Measurements from ENCODE around the gene MOCS2.

The MOCS2 gene

GRCh38 chr5:53069626-53070025 is 39.9 kb downstream of the MOCS2 start:
- Histone ChIP-seq H3K9ac (ENCODE audit: low read length) (no peak overlapping the region), H3K27me3 (ENCODE audit: control insufficient read depth, insufficient read depth, low read length) (no peaks in the 10 kb centered on the region), H3K36me3 (ENCODE audit: control insufficient read depth, low read depth, low read length) (no peaks in the 10 kb centered on the region), H3K4me3 (ENCODE audit: low read length) (no peak overlapping the region), H3K27ac (ENCODE audit: low read length) (no peak overlapping the region), H3K4me1 (ENCODE audit: control insufficient read depth, low read depth, low read length) (no peaks in the 10 kb centered on the region), H3K9me3 (ENCODE audit: control insufficient read depth, low read depth, low read length) (no peaks in the 10 kb centered on the region)

- H3K36me3 ChIP-seq (ENCODE audit: control insufficient read depth, low read depth, low read length), result no peaks in the 10 kb centered on the region
- no peak overlapping the region for H3K9ac ChIP-seq (ENCODE audit: low read length)
- no peaks in the 10 kb centered on the region for H3K9me3 ChIP-seq (ENCODE audit: control insufficient read depth, low read depth, low read length)
- H3K4me3 ChIP-seq (ENCODE audit: low read length), result no peak overlapping the region
- no peak overlapping the region for H3K27ac ChIP-seq (ENCODE audit: low read length)
- H3K4me1 ChIP-seq (ENCODE audit: control insufficient read depth, low read depth, low read length), result no peaks in the 10 kb centered on the region
- no peaks in the 10 kb centered on the region for H3K27me3 ChIP-seq (ENCODE audit: control insufficient read depth, insufficient read depth, low read length)
These were observed 41.2 kb downstream of the MOCS2 start for GRCh38 chr5:53068291-53068836.

GRCh38 chr5:53067641-53068040 is 41.9 kb downstream of the MOCS2 start:
- Histone ChIP-seq H3K4me3 (ENCODE audit: low read length) (no peak overlapping the region), H3K4me1 (ENCODE audit: control insufficient read depth, low read depth, low read length) (no peaks in the 10 kb centered on the region), H3K27me3 (ENCODE audit: control insufficient read depth, insufficient read depth, low read length) (no peaks in the 10 kb centered on the region), H3K9me3 (ENCODE audit: control insufficient read depth, low read depth, low read length) (no peaks in the 10 kb centered on the region), H3K27ac (ENCODE audit: low read length) (no peak overlapping the region), H3K9ac (ENCODE audit: low read length) (no peak overlapping the region), H3K36me3 (ENCODE audit: control insufficient read depth, low read depth, low read length) (peaks cover 4% of the 10 kb centered on the region)

- Histone ChIP-seq H3K4me1 (ENCODE audit: control insufficient read depth, low read depth, low read length) (no peaks in the 10 kb centered on the region), H3K27me3 (ENCODE audit: control insufficient read depth, insufficient read depth, low read length) (no peaks in the 10 kb centered on the region), H3K36me3 (ENCODE audit: control insufficient read depth, low read depth, low read length) (peaks cover 4% of the 10 kb centered on the region), H3K27ac (ENCODE audit: low read length) (no peak overlapping the region), H3K9ac (ENCODE audit: low read length) (no peak overlapping the region), H3K9me3 (ENCODE audit: control insufficient read depth, low read depth, low read length) (no peaks in the 10 kb centered on the region), H3K4me3 (ENCODE audit: low read length) (no peak overlapping the region)
These were observed 43.5 kb downstream of the MOCS2 start for GRCh38 chr5:53066088-53066487.

GRCh38 chr5:53063791-53064190 is 45.8 kb downstream of the MOCS2 start:
- Histone ChIP-seq H3K9me3 (ENCODE audit: control insufficient read depth, low read depth, low read length) (no peaks in the 10 kb centered on the region), H3K36me3 (ENCODE audit: control insufficient read depth, low read depth, low read length) (peaks cover 4% of the 10 kb centered on the region), H3K4me1 (ENCODE audit: control insufficient read depth, low read depth, low read length) (no peaks in the 10 kb centered on the region), H3K27me3 (ENCODE audit: control insufficient read depth, insufficient read depth, low read length) (no peaks in the 10 kb centered on the region), H3K9ac (ENCODE audit: low read length) (no peak overlapping the region), H3K4me3 (ENCODE audit: low read length) (no peak overlapping the region), H3K27ac (ENCODE audit: low read length) (no peak overlapping the region)

GRCh38 chr5:53063176-53063575 is 46.4 kb downstream of the MOCS2 start:
- Histone ChIP-seq H3K4me1 (ENCODE audit: control insufficient read depth, low read depth, low read length) (no peaks in the 10 kb centered on the region), H3K4me3 (ENCODE audit: low read length) (no peak overlapping the region), H3K9me3 (ENCODE audit: control insufficient read depth, low read depth, low read length) (no peaks in the 10 kb centered on the region), H3K9ac (ENCODE audit: low read length) (no peak overlapping the region), H3K27me3 (ENCODE audit: control insufficient read depth, insufficient read depth, low read length) (no peaks in the 10 kb centered on the region), H3K27ac (ENCODE audit: low read length) (no peak overlapping the region), H3K36me3 (ENCODE audit: control insufficient read depth, low read depth, low read length) (peaks cover 4% of the 10 kb centered on the region)

- no peaks in the 10 kb centered on the region for H3K4me1 ChIP-seq (ENCODE audit: control insufficient read depth, low read depth, low read length)
- H3K27me3 ChIP-seq (ENCODE audit: control insufficient read depth, insufficient read depth, low read length), result no peaks in the 10 kb centered on the region
- H3K9ac ChIP-seq (ENCODE audit: low read length), result no peak overlapping the region
- no peak overlapping the region for H3K4me3 ChIP-seq (ENCODE audit: low read length)
- no peak overlapping the region for H3K27ac ChIP-seq (ENCODE audit: low read length)
- no peaks in the 10 kb centered on the region for H3K9me3 ChIP-seq (ENCODE audit: control insufficient read depth, low read depth, low read length)
- peaks cover 4% of the 10 kb centered on the region for H3K36me3 ChIP-seq (ENCODE audit: control insufficient read depth, low read depth, low read length)
These were observed 50.3 kb downstream of the MOCS2 start for GRCh38 chr5:53059281-53059680.

GRCh38 chr5:53055365-53055764 is 54.2 kb downstream of the MOCS2 start:
- Histone ChIP-seq H3K27me3 (ENCODE audit: control insufficient read depth, insufficient read depth, low read length) (no peaks in the 10 kb centered on the region), H3K27ac (ENCODE audit: low read length) (no peak overlapping the region), H3K4me1 (ENCODE audit: control insufficient read depth, low read depth, low read length) (no peaks in the 10 kb centered on the region), H3K4me3 (ENCODE audit: low read length) (no peak overlapping the region), H3K9ac (ENCODE audit: low read length) (no peak overlapping the region), H3K9me3 (ENCODE audit: control insufficient read depth, low read depth, low read length) (no peaks in the 10 kb centered on the region), H3K36me3 (ENCODE audit: control insufficient read depth, low read depth, low read length) (no peaks in the 10 kb centered on the region)

GRCh38 chr5:53053364-53053763 is 56.2 kb downstream of the MOCS2 start:
- Histone ChIP-seq H3K4me1 (ENCODE audit: control insufficient read depth, low read depth, low read length) (no peaks in the 10 kb centered on the region), H3K9ac (ENCODE audit: low read length) (no peak overlapping the region), H3K9me3 (ENCODE audit: control insufficient read depth, low read depth, low read length) (no peaks in the 10 kb centered on the region), H3K4me3 (ENCODE audit: low read length) (no peak overlapping the region), H3K27ac (ENCODE audit: low read length) (no peak overlapping the region), H3K36me3 (ENCODE audit: control insufficient read depth, low read depth, low read length) (no peaks in the 10 kb centered on the region), H3K27me3 (ENCODE audit: control insufficient read depth, insufficient read depth, low read length) (no peaks in the 10 kb centered on the region)

- Histone ChIP-seq H3K27me3 (ENCODE audit: control insufficient read depth, insufficient read depth, low read length) (no peaks in the 10 kb centered on the region), H3K27ac (ENCODE audit: low read length) (no peak overlapping the region), H3K4me1 (ENCODE audit: control insufficient read depth, low read depth, low read length) (no peaks in the 10 kb centered on the region), H3K9me3 (ENCODE audit: control insufficient read depth, low read depth, low read length) (no peaks in the 10 kb centered on the region), H3K36me3 (ENCODE audit: control insufficient read depth, low read depth, low read length) (no peaks in the 10 kb centered on the region), H3K4me3 (ENCODE audit: low read length) (no peak overlapping the region), H3K9ac (ENCODE audit: low read length) (no peak overlapping the region)
These were observed 57.1 kb downstream of the MOCS2 start for GRCh38 chr5:53052499-53052898.

- Histone ChIP-seq H3K9me3 (ENCODE audit: control insufficient read depth, low read depth, low read length) (no peaks in the 10 kb centered on the region), H3K27me3 (ENCODE audit: control insufficient read depth, insufficient read depth, low read length) (no peaks in the 10 kb centered on the region), H3K36me3 (ENCODE audit: control insufficient read depth, low read depth, low read length) (no peaks in the 10 kb centered on the region), H3K27ac (ENCODE audit: low read length) (no peak overlapping the region), H3K9ac (ENCODE audit: low read length) (no peak overlapping the region), H3K4me3 (ENCODE audit: low read length) (no peak overlapping the region), H3K4me1 (ENCODE audit: control insufficient read depth, low read depth, low read length) (no peaks in the 10 kb centered on the region)
These were observed 61.3 kb downstream of the MOCS2 start for GRCh38 chr5:53048248-53048647.
